Measurements from ENCODE around the gene TACR1.

- no peak for TF ChIP-seq CTCF (conservative IDR thresholded peaks at IDR 0.05; ENCODE audit: low read depth, low read length)
- TF ChIP-seq EZH2 (IDR thresholded peaks at IDR 0.05; ENCODE audit: borderline replicate concordance, low read depth, low read length, poor library complexity, severe bottlenecking), result no peak
Observed at GRCh38 chr2:75041731-75042600, 157.4 kb downstream of the TACR1 start.

Measured in A673 (cell line).